ENCODE results near the gene KLHL9. TPM values are rescaled to one million over a fixed set of nuclear protein-coding genes. Genes with fewer than 3 reads are reported as not detected.

Gene KLHL9
- total RNA-seq, 1 experiment from 2014 or later = 12.2 TPM

DNA sequence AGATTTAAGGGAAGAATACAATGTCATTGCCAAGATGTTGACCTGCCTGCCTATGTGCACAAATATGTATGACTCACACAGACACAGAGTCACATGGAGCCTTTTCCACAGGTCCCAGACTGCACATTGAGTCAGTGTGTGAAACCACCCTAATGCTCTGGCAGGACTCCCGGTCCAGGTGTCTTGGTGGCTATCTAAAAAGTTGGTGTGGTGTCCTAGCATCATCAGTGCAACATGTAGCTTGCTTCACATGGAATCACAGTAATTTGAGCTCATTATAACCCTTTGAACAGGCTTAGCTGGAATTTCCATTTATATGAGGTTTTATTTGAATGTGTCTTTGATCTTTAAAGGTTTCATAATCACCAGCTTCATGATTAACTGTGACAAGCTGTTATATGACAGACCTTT is 40.8 kb downstream of the KLHL9 start:
- H3K27me3 ChIP-seq (ENCODE audit: control insufficient read depth, insufficient read depth, low read length) = no peaks in the 10 kb centered on the region; the same call in 1 of the 2 replicates
- H3K36me3 ChIP-seq (replicated peaks; ENCODE audit: control insufficient read depth, insufficient read depth, low read length) = no peaks in the 10 kb centered on the region
- H3K4me3 ChIP-seq (ENCODE audit: insufficient read depth, low read depth, low read length) = no peak overlapping the region
- no peak for DNase-seq

DNA sequence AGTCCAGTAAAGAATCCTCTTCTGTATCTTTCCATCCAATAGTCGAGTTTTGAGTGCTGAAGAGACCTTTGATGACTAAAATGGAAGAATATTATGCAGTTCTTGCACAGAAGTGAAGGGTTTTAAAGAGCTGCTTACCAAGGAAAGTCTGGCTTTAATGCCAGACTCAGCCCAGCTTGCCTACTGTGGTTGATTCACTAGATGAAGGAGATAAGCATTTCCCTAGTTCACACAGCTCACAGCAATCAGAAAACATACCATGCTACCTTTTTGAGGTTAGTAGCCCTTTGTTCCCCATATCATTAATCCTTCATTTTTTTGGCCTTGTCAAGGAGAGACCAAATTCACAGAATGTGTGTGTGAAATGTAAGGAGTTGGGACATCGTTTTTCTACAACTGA is 45.4 kb downstream of the KLHL9 start:
- H3K27me3 ChIP-seq (ENCODE audit: control insufficient read depth, insufficient read depth, low read length) = no peaks in the 10 kb centered on the region; the same call in 1 of the 2 replicates
- no peaks in the 10 kb centered on the region for H3K36me3 ChIP-seq (replicated peaks; ENCODE audit: control insufficient read depth, insufficient read depth, low read length)
- no peak for DNase-seq
- H3K4me3 ChIP-seq (ENCODE audit: insufficient read depth, low read depth, low read length) = no peak overlapping the region

DNA sequence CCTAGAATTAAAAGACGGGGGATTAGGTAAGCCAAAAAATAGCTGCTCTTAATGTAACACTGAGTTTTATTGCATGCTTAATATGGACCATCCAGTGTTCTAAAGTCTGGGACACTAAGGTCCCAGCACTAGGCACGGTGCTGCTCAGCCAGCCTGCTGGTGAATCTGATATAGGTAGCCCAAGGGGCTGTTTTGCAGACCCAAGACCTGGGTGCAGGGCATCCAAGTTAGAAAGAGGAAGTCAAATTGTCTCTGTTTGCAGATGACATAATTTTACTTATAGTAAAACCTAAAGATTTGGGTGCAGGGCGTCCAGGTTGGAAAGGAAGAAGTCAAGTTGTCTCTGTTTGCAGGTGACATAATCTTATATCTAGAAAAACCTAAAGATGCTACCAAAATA is 47.9 kb downstream of the KLHL9 start:
- no peak for DNase-seq
- Histone ChIP-seq H3K4me3 (ENCODE audit: insufficient read depth, low read depth, low read length) (no peak overlapping the region), H3K27me3 (ENCODE audit: control insufficient read depth, insufficient read depth, low read length) (no peaks in the 10 kb centered on the region; the same call in 1 of the 2 replicates), H3K36me3 (replicated peaks; ENCODE audit: control insufficient read depth, insufficient read depth, low read length) (no peaks in the 10 kb centered on the region)

DNA sequence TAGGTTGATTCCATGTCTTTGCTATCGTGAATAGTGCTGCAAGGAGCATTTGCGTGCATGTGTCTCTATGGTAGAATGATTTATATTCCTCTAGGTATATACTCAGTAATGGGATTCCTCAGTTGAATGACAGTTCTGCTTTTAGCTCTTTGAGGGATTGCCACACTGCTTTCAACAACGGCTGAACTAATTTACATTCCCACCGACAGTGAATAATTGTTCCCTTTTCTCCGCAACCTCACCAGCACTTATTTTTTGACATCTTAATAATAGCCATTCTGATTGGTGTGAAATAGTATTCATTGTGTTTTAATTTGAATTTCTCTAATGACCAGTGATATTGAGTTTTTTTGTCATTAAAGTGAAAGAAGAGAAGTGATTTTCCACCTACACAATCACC is 48.5 kb downstream of the KLHL9 start:
- H3K36me3 ChIP-seq (replicated peaks; ENCODE audit: control insufficient read depth, insufficient read depth, low read length) = no peaks in the 10 kb centered on the region
- H3K27me3 ChIP-seq (ENCODE audit: control insufficient read depth, insufficient read depth, low read length) = no peaks in the 10 kb centered on the region; the same call in 1 of the 2 replicates
- no peak overlapping the region for H3K4me3 ChIP-seq (ENCODE audit: insufficient read depth, low read depth, low read length)
- no peak for DNase-seq

DNA sequence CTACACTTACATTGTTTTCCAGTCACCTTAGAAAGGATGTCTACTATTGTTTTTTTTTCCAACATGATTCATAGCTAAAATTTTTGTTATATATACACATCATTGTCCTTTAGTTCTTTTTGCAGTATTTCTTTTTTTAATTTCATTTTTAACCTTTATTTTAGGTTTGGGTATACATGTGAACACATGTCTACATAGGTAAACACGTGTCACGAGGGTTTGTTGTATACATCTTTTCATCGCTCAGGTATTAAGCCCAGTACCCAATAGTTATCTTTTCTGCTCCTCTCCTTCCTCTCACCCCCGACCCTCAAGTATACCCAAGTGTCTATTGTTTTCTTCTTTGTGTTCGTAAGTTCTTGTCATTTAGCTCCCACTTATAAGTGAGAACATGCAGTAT is 49.1 kb downstream of the KLHL9 start:
- no peaks in the 10 kb centered on the region for H3K36me3 ChIP-seq (replicated peaks; ENCODE audit: control insufficient read depth, insufficient read depth, low read length)
- DNase-seq = no peak
- H3K27me3 ChIP-seq (ENCODE audit: control insufficient read depth, insufficient read depth, low read length) = no peaks in the 10 kb centered on the region; the same call in 1 of the 2 replicates
- no peak overlapping the region for H3K4me3 ChIP-seq (ENCODE audit: insufficient read depth, low read depth, low read length)

DNA sequence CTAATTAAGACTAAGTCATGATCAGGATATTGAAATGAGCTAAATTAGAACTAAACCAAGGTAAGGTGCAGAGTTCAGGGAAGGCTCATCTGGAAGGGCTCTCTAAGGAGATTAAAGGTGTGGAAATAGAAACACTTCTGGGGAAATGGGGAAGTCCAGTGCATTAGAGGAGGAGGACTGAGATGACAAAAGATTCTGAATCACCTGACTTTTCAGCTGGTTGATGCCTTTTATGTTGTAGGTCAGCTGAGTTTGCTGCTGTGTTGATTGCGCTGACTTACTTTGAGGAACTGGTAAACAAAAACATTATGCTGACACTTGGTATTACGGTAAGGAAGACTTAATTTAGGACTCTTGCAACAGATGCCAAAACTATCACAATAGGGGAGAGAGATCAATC is 53.9 kb downstream of the KLHL9 start:
- DNase-seq = no peak
- Histone ChIP-seq H3K36me3 (replicated peaks; ENCODE audit: control insufficient read depth, insufficient read depth, low read length) (no peaks in the 10 kb centered on the region), H3K4me3 (ENCODE audit: insufficient read depth, low read depth, low read length) (no peak overlapping the region), H3K27me3 (ENCODE audit: control insufficient read depth, insufficient read depth, low read length) (no peaks in the 10 kb centered on the region; the same call in 1 of the 2 replicates)

Other genes starting within 250 kb of the KLHL9 start
- gene IFNW1, start 193.6 kb downstream of the KLHL9 start, total RNA-seq (2014; rRNA removed; shearing (Covaris generic)) = not detected in 2 replicates
- gene IFNA21, start 168.7 kb downstream of the KLHL9 start, total RNA-seq (2014; rRNA removed; shearing (Covaris generic)) = not detected in 2 replicates
- not detected in 2 replicates for gene IFNA4, start 147.8 kb downstream of the KLHL9 start, total RNA-seq (2014; rRNA removed; shearing (Covaris generic))
- not detected in 2 replicates for gene IFNA7, start 133.2 kb downstream of the KLHL9 start, total RNA-seq (2014; rRNA removed; shearing (Covaris generic))
- not detected in 2 replicates for gene IFNA10, start 128.3 kb downstream of the KLHL9 start, total RNA-seq (2014; rRNA removed; shearing (Covaris generic))
- not detected in 2 replicates for gene IFNA16, start 118.1 kb downstream of the KLHL9 start, total RNA-seq (2014; rRNA removed; shearing (Covaris generic))
- gene IFNA17, start 107.2 kb downstream of the KLHL9 start, total RNA-seq (2014; rRNA removed; shearing (Covaris generic)) = not detected in 2 replicates
- not detected in 2 replicates for gene IFNA14, start 95.4 kb downstream of the KLHL9 start, total RNA-seq (2014; rRNA removed; shearing (Covaris generic))
- not detected in 2 replicates for gene IFNA5, start 30.1 kb downstream of the KLHL9 start, total RNA-seq (2014; rRNA removed; shearing (Covaris generic))
- gene IFNA6, start 15.5 kb upstream of the KLHL9 start, total RNA-seq (2014; rRNA removed; shearing (Covaris generic)) = not detected in 2 replicates
- gene IFNA13, start 32.7 kb upstream of the KLHL9 start, total RNA-seq (2014; rRNA removed; shearing (Covaris generic)) = not detected in 2 replicates
- gene IFNA2, start 50.0 kb upstream of the KLHL9 start, total RNA-seq (2014; rRNA removed; shearing (Covaris generic)) = not detected in 2 replicates
- not detected in 2 replicates for gene IFNA8, start 73.7 kb upstream of the KLHL9 start, total RNA-seq (2014; rRNA removed; shearing (Covaris generic))
- not detected in 2 replicates for gene IFNA1, start 105.0 kb upstream of the KLHL9 start, total RNA-seq (2014; rRNA removed; shearing (Covaris generic))
- gene IFNE, start 146.9 kb upstream of the KLHL9 start, total RNA-seq (2014; rRNA removed; shearing (Covaris generic)) = not detected in 2 replicates